HK-2 (cell line): Measurements from ENCODE around the gene USP34.
A peak's percentile ranks its signal among the peaks of the same experiment; 100 is the strongest.
"Not testable (repeated sequence)": the region's sequence is repeated elsewhere in the genome, so short reads cannot be mapped to it uniquely, and the experiment has no call there.

Experiments
- DNase-seq: peaks from one replicate; pipeline ENCODE4 v3.0.0-alpha.2; 2018; ENCODE audit not compliant: unreplicated experiment

USP34 gene

DNA sequence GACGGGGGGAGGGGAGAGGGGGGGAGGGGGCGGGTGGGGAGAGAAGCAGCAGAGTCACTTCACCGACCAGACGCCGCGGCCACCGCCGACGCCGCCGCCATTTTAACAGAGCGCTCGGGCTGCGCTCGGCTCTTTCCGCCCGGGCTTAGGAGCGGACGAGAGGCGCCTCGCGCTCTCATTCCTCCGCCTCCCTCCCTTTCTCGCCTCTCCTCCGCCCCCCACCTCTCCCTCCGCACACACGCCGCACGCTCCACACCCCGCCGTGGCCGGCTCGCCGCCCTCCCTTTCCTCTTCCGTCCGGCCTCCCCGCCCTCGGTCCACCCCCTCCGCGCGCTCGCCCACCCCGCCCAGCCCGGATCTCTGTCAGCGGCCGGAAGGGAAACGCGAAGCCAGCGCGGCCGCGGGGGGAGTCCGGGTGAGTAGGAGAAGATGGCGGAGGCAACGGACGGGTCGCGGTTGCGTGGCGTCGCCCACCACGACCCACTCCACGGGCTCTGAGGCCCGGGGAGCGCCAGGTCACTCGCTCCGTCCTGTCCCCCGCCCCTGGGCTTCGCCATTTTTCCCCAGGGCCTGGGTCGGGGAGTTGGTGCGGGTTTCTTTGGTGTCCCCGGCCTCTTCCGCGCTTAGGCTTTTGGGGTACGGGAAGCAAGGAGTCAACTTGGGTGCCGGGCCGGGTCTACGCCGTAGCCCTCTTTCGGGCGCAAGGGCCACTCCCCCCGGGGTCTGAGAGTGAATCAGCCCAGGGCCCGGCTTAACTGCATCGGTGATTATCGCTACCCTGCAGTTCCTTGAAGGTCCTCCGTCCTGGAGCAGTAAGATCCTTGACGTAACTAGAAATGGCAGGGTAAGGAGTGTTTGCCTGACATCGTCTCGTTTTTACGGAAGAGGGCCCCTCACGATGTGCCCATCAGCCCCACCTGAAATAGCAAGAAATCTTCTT lies at the start of gene USP34:
USP34 (minus strand) TSS at position 123 of the 940 bp plus-strand sequence. CDS start 395 bp downstream, outside the sequence.
- DNase-seq, result peak; percentile 97

GRCh38 chr2:61520261-61520660 lies 49.4 kb upstream of the USP34 start:
- no peak for DNase-seq

DNA sequence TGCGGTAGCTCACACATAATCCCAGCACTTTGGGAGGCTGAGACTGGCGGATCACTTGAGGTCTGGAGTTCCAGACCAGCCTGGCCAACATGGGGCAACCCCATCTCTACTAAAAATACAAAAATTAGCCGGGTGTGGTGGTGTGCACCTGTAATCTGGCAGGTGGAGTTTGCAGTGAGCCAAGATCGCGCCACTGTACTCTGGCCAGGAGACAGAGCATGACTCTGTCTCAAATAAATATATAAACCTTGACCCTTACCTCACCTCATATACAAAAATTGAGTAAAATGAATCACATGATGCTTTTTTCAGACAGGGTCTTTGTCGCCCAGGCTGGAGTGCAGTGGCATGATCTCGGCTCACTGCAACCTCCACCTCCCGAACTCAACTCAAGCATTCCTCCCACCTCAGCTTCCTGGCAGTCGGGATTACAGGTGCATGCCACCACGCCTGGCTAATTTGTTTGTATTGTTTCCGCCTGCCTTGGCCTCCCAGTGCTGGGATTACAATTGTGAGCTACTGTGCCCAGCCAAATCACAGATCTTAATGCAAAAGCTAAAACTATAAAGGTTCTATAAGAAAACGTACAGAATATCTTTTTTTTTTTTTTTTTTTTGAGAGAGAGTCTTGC lies 42.0 kb upstream of the USP34 start:
- no peak for DNase-seq

GRCh38 chr2:61510674-61511671 lies 40.1 kb upstream of the USP34 start:
- no peak for DNase-seq

GRCh38 chr2:61504949-61505348 lies 34.1 kb upstream of the USP34 start:
- no peak for DNase-seq

- DNase-seq, result no peak
These were observed 28.2 kb upstream of the USP34 start for GRCh38 chr2:61499060-61499459.

- no peak for DNase-seq
These were observed 22.6 kb upstream of the USP34 start for GRCh38 chr2:61493523-61493942.

- DNase-seq, result no peak
These were observed 21.6 kb upstream of the USP34 start for GRCh38 chr2:61492476-61492875.

- no peak for DNase-seq
These were observed 14.4 kb upstream of the USP34 start for GRCh38 chr2:61485281-61485680.

- DNase-seq, result no peak
These were observed 7.2 kb upstream of the USP34 start for GRCh38 chr2:61478086-61478485.

DNA sequence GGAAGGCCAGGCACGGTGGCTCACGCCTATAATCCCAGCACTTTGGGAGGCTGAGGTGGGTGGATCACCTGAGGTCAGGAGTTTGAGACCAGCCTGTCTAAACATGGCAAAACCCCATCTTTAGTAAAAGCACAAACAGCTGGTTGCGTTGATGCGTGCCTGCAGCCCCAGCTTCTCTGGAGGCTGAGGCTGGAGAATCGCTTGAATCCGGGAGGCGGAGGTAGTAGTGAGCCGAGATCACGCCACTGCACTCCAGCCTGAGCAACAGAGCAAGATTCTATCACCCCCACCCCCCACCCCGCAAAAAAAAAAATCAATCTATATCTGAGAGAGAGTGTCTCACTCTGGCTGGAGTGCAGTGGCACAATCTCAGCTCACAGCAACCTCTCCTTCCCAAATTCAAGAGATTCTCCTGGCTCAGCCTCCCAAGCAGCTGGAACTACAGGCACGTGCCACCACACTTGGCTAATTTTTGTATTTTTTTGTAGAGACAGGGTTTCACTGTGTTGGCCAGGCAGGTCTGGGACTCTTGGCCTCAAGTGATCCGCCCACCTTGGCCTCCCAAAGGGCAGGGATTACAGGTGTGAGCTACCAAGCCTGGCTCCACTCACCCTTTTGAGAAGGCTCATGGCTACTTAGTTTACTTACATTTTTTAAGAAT lies 6.2 kb upstream of the USP34 start:
- DNase-seq, result not testable (repeated sequence)

GRCh38 chr2:61471905-61472805 lies 1.3 kb upstream of the USP34 start:
- DNase-seq, result no peak

DNA sequence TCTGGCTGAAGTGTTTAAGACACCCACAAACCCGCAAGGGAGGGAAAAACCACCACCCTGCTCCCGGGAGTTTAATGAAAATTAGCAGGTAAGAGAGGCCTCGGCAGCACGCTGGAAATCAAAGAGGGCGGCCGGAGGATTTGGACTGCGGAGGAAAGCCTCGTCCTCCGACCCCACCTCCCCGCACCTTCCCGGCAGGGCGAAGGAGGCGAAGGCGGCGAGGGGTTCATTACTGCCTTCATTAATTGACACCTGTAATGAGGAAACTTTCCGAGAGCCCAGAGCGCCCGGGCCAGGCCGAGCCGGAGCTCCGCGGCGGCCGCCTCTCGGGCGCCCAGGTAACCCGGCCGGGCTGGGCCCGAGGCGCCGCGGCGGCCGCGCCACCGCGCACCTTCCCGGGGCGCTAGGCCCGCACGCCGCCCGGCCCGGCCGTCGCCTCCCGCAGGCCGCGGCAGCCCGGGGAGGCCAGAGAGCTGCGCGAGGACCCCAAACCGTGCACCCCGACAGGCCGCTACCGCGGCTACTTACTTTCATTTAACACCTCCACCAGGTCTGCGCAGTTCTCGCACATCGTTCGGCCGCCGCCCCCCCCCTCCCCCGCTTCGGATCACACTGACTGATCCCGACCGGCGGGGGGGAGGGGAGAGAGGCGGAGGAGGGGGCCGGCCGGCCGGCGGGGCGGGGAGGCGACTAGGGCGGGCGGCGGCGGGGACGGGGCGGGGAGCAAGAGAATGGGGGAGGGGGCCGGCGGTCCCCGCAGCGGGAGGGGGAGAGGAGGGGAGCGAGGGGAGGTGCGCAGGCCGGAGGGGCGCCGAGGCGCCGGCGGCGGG lies 550 bp downstream of the USP34 start:
- peak; percentile 86 for DNase-seq

GRCh38 chr2:61469424-61470121 lies 1.3 kb downstream of the USP34 start:
- no peak for DNase-seq

- not testable (repeated sequence) for DNase-seq
These were observed 2.7 kb downstream of the USP34 start for GRCh38 chr2:61468231-61468630.

GRCh38 chr2:61465045-61465444 lies 5.8 kb downstream of the USP34 start:
- DNase-seq, result no peak

GRCh38 chr2:61463769-61464475 lies 7.0 kb downstream of the USP34 start:
- no peak for DNase-seq

DNA sequence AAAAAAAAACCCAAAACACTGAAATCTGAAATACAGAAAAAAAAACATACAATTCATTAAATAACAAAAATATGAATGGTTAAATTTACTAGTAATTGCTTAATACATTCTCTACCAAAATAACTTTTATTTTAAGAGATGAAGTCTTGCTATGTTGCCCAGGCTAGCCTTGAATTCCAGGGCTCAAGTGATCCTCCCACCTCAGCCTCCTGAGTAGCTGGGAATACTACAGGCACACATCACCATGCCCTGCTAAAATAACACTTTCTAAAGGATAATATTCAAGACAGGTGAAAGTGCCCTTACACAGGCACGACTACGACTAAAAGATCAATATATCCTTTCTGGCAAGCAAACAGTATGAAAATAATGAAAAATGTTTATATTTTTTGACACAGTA lies 9.5 kb downstream of the USP34 start:
- no peak for DNase-seq
